Natural killer cell (primary cell): ENCODE data around the gene NEU3. TPM values are rescaled to one million over a fixed set of nuclear protein-coding genes. Genes with fewer than 3 reads are reported as not detected.
"Not testable (repeated sequence)": the region's sequence is repeated elsewhere in the genome, so short reads cannot be mapped to it uniquely, and the experiment has no call there.

Experiments
- ATAC-seq, 3 donors: fragments of 150-1000 bp in 2 of 3; fragments of 200-7000 bp in 1 of 3; cut with Tn5 transposase; 1 replicate in 1 of 3; 2 replicates in 2 of 3; pipeline ENCODE4 v1.10.0; 2021; ENCODE audit warnings: mild to moderate bottlenecking in 2 of 3, moderate library complexity in 2 of 3
- DNase-seq, 2 donors: peaks; one replicate each; pipeline versions ENCODE4 v3.0.0 to v3.0.0-alpha.2; 2013 to 2021; ENCODE audit warnings: mixed read lengths in 1 of 2
- H3K27ac ChIP-seq: one replicate; pipeline ENCODE4 v1.5.1; 2013; ENCODE audit warnings: mild to moderate bottlenecking, low read length
- H3K27me3 ChIP-seq: one replicate; pipeline ENCODE4 v1.6.1; 2013; ENCODE audit warnings: low read length; ENCODE audit not compliant: control insufficient read depth, insufficient read depth
- H3K36me3 ChIP-seq: one replicate; pipeline ENCODE4 v1.6.1; 2013; ENCODE audit warnings: low read length; ENCODE audit not compliant: control insufficient read depth, insufficient read depth
- H3K4me1 ChIP-seq: one replicate; pipeline ENCODE4 v1.6.1; 2013; ENCODE audit warnings: low read length; ENCODE audit not compliant: control insufficient read depth, insufficient read depth
- H3K4me3 ChIP-seq: one replicate; pipeline ENCODE4 v1.5.1; 2013; ENCODE audit warnings: low read length
- H3K9me3 ChIP-seq: one replicate; pipeline ENCODE4 v1.6.1; 2013; ENCODE audit warnings: low read length; ENCODE audit not compliant: control insufficient read depth, insufficient read depth
- H3K27ac Mint-ChIP-seq, 2 donors: one replicate each; pipeline ENCODE4 v1.8.0; 2022; ENCODE audit warnings: mild to moderate bottlenecking in 2 of 2, mixed read lengths in 2 of 2, moderate library complexity in 1 of 2
- H3K27me3 Mint-ChIP-seq, 2 donors: one replicate each; pipeline ENCODE4 v1.8.0; 2022; ENCODE audit warnings: low read depth in 2 of 2, mixed read lengths in 2 of 2
- H3K36me3 Mint-ChIP-seq: one replicate; pipeline ENCODE4 v1.8.0; 2022; ENCODE audit warnings: mixed read lengths
- H3K4me1 Mint-ChIP-seq, 2 donors: one replicate each; pipeline ENCODE4 v1.8.0; 2022; ENCODE audit warnings: mixed read lengths in 2 of 2
- H3K4me3 Mint-ChIP-seq: one replicate; pipeline ENCODE4 v1.8.0; 2022; ENCODE audit warnings: mild to moderate bottlenecking, moderate library complexity, mixed read lengths
- H3K9me3 Mint-ChIP-seq, 2 donors: one replicate each; pipeline ENCODE4 v1.8.0; 2022; ENCODE audit warnings: mixed read lengths in 2 of 2
- WGBS: methylation state at CpG from one replicate; pipeline ENCODE4 v1.1.7; 2013; ENCODE audit warnings: missing lambda C conversion rate; ENCODE audit not compliant: insufficient coverage; 5-methylcytosine and 5-hydroxymethylcytosine counted together
- intact Hi-C: fragments of 100-400 bp; cut with micrococcal nuclease; formaldehyde crosslinking; loops from one replicate; pipeline ENCODE4 v1.14.2; 2022
- total RNA-seq, 4 donors: library from RNA; stranded (reverse); fragments of 120-200 nt in 1 of 4; gene quantifications; one replicate each; pipeline versions ENCODE4 v1.2.3 to v1.2.4, GENCODE V29; 2013 to 2022
- TF ChIP-seq, protein P1 (sequence below): fragments of 200-600 bp; IDR thresholded peaks from one replicate; pipeline ENCODE4 v1.8.0; 2022; ENCODE audit warnings: antibody characterized with exemption

Gene NEU3
- total RNA-seq, 3 donors from 2014 or later (not counting 1 experiment from before 2014, with no cell fraction given), result 16.9 to 24.3 (median 17.5) TPM

DNA sequence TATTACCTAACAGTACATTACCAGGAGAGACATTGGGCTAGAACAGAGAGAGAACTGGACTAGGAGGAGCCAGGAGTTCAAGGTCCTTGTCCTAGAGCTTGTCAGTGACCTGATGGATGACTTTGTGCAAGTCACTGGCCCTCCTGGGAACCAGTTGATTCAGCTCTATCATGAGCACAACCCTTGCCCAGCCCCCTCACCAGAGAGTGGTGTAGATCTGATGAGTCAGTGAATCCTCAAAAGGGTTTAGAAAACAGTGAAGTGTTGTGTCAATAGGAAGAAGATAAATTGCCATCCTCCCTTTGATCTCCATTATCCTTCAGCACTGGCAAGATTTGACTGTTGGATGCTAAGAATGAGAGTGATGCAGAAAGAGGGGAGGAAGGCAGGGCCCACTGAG is 24.3 kb downstream of the NEU3 start:
- H3K9me3 Mint-ChIP-seq, result no peaks in the 10 kb centered on the region
- intact Hi-C loops, result no loop called here
- no peak overlapping the region for H3K27ac Mint-ChIP-seq
- no peak overlapping the region for H3K4me3 ChIP-seq
- no peak overlapping the region for H3K27ac ChIP-seq
- peaks cover 15% of the 10 kb centered on the region for H3K36me3 ChIP-seq
- no peaks in the 10 kb centered on the region for H3K4me1 ChIP-seq
- DNase-seq, result no peak
- H3K4me1 Mint-ChIP-seq, result no peaks in the 10 kb centered on the region
- H3K36me3 Mint-ChIP-seq, result no peaks in the 10 kb centered on the region
- no peaks in the 10 kb centered on the region for H3K9me3 ChIP-seq
- ATAC-seq, result no peak
- H3K4me3 Mint-ChIP-seq, result no peak overlapping the region
- no peaks in the 10 kb centered on the region for H3K27me3 Mint-ChIP-seq
- TF ChIP-seq, protein P1, sequence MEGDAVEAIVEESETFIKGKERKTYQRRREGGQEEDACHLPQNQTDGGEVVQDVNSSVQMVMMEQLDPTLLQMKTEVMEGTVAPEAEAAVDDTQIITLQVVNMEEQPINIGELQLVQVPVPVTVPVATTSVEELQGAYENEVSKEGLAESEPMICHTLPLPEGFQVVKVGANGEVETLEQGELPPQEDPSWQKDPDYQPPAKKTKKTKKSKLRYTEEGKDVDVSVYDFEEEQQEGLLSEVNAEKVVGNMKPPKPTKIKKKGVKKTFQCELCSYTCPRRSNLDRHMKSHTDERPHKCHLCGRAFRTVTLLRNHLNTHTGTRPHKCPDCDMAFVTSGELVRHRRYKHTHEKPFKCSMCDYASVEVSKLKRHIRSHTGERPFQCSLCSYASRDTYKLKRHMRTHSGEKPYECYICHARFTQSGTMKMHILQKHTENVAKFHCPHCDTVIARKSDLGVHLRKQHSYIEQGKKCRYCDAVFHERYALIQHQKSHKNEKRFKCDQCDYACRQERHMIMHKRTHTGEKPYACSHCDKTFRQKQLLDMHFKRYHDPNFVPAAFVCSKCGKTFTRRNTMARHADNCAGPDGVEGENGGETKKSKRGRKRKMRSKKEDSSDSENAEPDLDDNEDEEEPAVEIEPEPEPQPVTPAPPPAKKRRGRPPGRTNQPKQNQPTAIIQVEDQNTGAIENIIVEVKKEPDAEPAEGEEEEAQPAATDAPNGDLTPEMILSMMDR, result no peak
- no peaks in the 10 kb centered on the region for H3K27me3 ChIP-seq

DNA sequence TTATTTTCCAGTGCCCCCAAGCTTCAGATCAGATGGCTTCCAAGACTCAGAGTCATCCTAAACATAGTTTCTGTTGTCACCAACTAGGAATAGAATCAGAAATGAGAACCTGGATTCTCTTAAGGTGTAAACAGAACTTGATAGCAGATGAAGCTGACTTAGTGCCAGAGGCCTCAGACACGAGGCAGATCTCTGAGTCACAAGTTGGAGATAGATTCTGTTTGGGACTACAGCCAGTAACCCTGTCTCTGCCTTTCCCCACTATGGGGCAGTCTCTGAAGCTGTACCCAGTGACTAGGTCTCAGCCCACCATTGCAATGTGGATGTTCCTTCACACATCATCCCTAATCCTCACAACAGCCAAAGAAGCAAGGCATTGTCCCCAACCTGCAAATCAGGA is 25.4 kb downstream of the NEU3 start:
- ATAC-seq, result no peak
- intact Hi-C loops, result no loop called here
- H3K4me3 ChIP-seq, result no peak overlapping the region
- no peaks in the 10 kb centered on the region for H3K9me3 ChIP-seq
- no peaks in the 10 kb centered on the region for H3K4me1 ChIP-seq
- H3K9me3 Mint-ChIP-seq, result no peaks in the 10 kb centered on the region
- no peaks in the 10 kb centered on the region for H3K36me3 Mint-ChIP-seq
- H3K27me3 Mint-ChIP-seq, result no peaks in the 10 kb centered on the region
- WGBS, result 63% methylated on average over 1 of the region's 1 CpG
- no peak for DNase-seq
- H3K27ac ChIP-seq, result no peak overlapping the region
- H3K27ac Mint-ChIP-seq, result no peak overlapping the region
- no peak overlapping the region for H3K4me3 Mint-ChIP-seq
- peaks cover 12% of the 10 kb centered on the region for H3K36me3 ChIP-seq
- no peaks in the 10 kb centered on the region for H3K4me1 Mint-ChIP-seq
- TF ChIP-seq, protein P1, result no peak
- H3K27me3 ChIP-seq, result no peaks in the 10 kb centered on the region

DNA sequence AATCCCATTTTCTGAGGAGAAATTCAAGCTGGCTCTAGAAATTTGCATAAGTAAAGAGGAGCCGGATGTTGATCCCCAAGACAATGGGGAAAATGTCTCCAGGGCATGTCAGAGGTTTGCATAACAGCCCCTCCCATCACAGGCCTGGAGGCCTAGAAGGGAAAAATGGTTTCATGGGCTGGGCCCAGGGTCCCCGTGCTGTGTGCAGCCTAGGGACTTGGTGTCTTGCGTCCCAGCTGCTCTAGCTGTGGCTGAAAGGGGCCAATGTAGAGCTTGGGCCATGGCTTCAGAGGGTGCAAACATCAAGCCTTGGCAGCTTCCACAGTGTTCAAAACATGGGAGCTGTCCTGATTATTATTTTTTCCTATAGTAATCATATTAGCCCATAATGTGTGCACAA is 30.5 kb downstream of the NEU3 start:
- H3K4me1 Mint-ChIP-seq, H3K4me3 ChIP-seq, H3K36me3 ChIP-seq, H3K36me3 Mint-ChIP-seq, H3K27me3 Mint-ChIP-seq, H3K27ac ChIP-seq, intact Hi-C loops, H3K9me3 ChIP-seq, H3K27me3 ChIP-seq, DNase-seq, H3K27ac Mint-ChIP-seq, H3K4me3 Mint-ChIP-seq, H3K9me3 Mint-ChIP-seq, ATAC-seq, H3K4me1 ChIP-seq: not testable (repeated sequence)
- WGBS, result 94% methylated on average over 3 of the region's 3 CpGs

DNA sequence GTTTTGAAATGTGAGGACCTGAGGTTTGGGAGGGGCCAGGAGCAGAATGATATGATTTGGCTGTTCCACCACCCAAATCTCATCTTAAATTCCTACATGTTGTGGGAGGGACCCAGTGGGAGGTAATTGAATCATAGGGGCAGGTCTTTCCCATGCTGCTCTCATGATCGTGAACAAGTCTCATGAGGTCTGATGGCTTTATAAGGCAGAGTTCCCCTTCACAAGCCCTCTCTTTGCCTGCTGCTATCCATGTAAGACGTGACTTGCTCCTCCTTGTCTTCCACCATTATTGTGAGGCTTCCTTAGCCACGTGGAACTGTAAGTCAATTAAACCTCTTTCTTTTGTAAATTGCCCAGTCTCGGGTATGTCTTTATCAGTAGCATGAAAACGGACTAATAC is 31.6 kb downstream of the NEU3 start:
- H3K4me3 Mint-ChIP-seq, H3K27me3 Mint-ChIP-seq, H3K4me1 Mint-ChIP-seq, intact Hi-C loops, H3K27ac Mint-ChIP-seq, H3K4me1 ChIP-seq, H3K36me3 Mint-ChIP-seq, H3K36me3 ChIP-seq, ATAC-seq, H3K27ac ChIP-seq, H3K4me3 ChIP-seq, DNase-seq, H3K9me3 ChIP-seq, H3K9me3 Mint-ChIP-seq, H3K27me3 ChIP-seq: not testable (repeated sequence)
- WGBS, result 91% methylated on average over 4 of the region's 5 CpGs

DNA sequence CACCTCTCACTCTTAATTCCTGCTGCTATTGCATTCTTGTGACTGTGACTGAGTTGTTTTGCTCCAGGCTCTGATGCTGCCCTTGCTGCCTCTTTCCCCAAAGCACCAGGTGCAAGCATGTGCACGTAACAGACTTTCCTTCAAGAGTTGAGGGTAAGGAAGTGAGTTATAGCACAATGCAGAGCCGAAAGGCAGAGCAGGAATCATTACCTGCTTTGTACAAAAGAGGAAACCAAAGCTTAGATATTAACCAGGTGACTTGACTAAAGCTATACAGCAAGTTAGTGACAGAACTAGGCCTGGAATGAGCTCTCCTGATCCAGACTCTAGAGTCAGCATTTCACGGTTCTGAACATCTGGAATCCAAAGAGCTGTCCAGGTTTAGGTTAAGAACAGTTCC is 33.6 kb downstream of the NEU3 start:
- Mint-ChIP-seq H3K27ac (no peak overlapping the region), H3K4me3 (no peak overlapping the region), H3K36me3 (no peaks in the 10 kb centered on the region), H3K27me3 (no peaks in the 10 kb centered on the region), H3K9me3 (no peaks in the 10 kb centered on the region), H3K4me1 (no peaks in the 10 kb centered on the region)
- Histone ChIP-seq H3K27me3 (no peaks in the 10 kb centered on the region), H3K4me3 (no peak overlapping the region), H3K27ac (no peak overlapping the region), H3K9me3 (no peaks in the 10 kb centered on the region), H3K4me1 (no peaks in the 10 kb centered on the region), H3K36me3 (no peaks in the 10 kb centered on the region)
- WGBS, result 87% methylated on average over 3 of the region's 3 CpGs
- intact Hi-C loops, result no loop called here
- ATAC-seq (peak in 1 of 3 donors; percentile 7), DNase-seq (no peak)
- TF ChIP-seq, protein P1, result no peak
